ENCODE data around the gene LRRTM2.
"Not testable (repeated sequence)": the region's sequence is repeated elsewhere in the genome, so short reads cannot be mapped to it uniquely, and the experiment has no call there.

LRRTM2 gene

DNA sequence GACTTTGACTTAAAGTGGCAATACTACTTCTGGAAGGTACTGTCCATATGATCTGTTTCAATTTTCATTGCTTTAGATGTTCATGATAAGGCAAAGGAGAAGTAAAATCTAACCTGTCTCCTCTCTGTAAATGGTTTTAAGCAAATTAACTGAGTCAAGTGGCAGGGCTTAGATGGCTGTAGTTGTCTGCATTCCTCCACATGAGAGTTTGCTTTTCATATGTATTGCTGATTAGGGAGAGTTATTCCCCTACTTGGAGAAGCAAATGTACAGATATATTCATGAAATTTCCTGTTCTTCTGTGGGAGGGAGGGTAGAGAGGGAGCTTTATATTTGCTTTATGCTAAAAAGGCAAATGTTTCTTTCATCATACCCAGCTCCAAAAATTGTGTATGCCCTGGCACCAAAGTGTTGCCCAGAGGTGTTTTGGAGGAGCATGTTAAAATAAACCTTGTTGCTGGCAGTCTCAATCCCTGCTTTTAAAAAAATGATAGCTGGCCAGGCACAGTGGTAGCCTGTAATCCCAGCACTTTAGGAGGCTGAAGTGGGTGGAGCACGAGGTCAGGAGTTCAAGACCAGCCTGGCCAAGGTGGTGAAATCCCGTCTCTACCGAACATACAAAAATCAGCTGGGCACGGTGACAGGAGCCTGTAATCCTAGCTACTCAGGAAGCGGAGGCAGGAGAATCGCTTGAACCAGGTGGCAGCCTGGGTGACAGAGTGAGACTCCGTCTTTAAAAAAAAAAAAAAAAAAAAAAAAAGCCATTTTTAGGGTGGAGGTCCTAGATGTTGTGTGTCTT is 3.5 kb upstream of the LRRTM2 start:
- DNase-seq, result no peak

DNA sequence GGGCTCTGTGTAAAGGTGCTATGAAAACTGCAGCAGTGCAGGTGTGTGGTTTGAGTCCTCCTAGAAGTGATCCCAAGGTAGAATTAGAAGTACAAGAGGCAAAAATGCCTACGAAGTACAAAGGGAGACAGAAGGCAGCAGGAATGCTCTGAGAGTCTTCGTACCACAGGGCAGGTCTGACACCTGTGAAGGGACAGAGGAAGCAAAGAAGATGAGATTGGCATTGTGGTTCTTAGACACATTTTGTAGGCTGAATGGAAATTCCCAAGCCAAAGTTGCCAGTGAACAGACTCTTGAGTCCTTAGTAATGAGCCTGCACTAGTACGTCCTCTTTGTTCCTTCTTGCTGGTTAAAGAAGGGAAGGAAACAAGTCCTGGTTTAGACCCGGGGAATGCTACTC is 1.7 kb upstream of the LRRTM2 start:
- DNase-seq, result no peak

GRCh38 chr5:138875946-138876345 is 811 bp upstream of the LRRTM2 start:
- no peak for DNase-seq

DNA sequence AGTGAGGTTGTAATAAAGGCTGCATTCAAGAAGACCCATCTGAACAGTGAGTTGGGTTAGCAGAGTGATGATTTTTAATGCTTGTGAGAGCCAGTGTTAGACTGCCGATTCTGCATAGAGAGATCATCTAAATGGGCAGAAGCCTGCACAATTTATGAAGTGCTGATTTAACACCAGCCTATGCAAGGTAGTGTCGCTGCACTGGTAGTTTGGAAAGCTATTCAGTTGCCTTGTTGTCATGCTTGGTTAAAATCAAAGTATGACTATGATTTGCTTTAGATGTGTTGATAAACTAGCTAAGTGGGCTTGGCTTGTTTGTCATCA is 379 bp upstream of the LRRTM2 start:
- DNase-seq, result no peak

DNA sequence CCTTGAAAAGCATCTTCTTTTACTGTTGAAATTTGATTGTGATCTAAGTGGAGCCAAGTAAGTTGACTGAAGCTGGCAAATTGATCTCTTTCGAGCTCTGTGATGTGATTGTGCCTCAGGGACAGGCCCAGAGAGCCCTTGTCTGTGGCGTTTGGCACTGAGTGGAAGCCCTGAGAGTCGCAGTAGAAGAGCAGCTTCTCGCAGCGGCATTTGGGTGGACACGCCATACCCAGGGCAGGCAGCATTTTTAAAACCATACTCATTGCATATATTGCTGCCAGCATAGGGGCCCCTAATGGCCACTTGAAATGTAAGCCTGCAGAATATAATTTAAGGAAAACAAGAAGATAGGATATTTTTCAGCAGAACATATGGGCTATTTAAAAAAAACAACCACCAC is 894 bp downstream of the LRRTM2 start:
- DNase-seq, result no peak

GRCh38 chr5:138873466-138874221 is 1.5 kb downstream of the LRRTM2 start:
- DNase-seq, result no peak

DNA sequence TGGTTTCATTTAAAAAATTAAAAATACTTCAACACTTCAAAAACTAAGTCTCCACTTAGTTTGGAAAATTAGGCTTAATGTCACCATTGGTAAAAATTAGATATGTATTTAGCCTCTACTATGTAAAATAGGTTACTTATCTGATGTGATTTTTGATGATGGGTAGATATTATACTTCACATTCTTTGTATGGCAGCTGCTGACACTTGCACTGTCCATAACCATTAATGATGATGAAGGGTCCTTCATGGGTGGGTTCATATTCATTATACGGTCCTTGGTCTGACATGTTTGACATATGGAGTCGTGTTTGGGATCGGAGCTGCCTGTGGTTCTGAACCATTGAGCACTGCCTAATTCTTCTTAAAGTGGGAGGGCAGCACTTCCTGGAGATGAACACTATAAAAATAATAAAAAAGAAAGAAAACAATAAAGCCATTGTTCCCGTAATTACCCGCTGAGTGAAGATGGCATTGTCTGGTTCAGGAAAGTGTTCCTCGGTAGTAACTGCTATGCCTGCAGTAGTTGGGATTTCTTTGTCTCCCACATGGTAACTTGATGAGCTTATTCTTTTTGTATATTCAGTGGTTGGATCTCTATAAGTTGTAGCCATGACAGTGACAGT is 2.2 kb downstream of the LRRTM2 start:
- no peak for DNase-seq

DNA sequence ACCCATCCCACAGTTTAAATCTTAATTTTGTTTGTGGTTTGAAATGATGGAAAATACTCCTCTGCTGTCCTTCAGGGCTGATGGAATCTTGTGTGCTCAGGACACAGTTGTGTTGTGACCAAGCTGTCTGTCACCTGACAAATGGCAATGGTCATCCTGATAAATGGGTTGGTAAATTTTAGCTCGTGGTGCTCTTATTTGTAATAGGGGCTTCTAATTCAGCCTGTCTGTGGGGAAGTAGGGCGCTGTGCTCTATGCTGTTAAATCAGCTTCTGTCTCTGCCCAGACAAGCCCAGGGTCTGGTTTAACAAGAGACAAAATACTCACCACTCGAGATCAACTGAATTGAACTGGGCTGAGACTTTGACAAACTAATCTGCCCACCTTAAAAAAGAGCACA is 4.5 kb downstream of the LRRTM2 start:
- DNase-seq, result no peak

GRCh38 chr5:138869763-138870500 is 5.2 kb downstream of the LRRTM2 start:
- no peak for DNase-seq

GRCh38 chr5:138869038-138869437 is 6.1 kb downstream of the LRRTM2 start:
- no peak for DNase-seq

GRCh38 chr5:138867011-138867410 is 8.1 kb downstream of the LRRTM2 start:
- no peak for DNase-seq

DNA sequence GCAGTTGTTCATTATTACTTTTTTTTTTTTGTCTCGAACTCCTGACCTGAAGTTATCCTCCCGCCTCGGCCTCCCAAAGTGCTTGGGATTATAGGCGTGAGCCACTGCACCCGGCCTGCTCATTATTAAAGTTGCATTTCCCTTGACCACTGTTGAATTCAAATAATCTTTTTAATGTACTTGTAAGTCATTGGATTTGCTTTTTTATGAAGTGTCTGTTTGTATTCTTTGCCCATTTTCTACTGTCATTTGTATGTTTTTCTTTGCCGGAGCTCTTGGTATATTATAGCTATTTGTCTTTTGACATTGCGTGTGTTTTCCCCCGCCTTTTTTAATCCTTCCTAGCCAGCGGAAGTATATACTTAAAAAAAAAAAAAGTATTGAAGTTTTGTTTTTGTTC is 22.0 kb downstream of the LRRTM2 start:
- DNase-seq, result no peak

DNA sequence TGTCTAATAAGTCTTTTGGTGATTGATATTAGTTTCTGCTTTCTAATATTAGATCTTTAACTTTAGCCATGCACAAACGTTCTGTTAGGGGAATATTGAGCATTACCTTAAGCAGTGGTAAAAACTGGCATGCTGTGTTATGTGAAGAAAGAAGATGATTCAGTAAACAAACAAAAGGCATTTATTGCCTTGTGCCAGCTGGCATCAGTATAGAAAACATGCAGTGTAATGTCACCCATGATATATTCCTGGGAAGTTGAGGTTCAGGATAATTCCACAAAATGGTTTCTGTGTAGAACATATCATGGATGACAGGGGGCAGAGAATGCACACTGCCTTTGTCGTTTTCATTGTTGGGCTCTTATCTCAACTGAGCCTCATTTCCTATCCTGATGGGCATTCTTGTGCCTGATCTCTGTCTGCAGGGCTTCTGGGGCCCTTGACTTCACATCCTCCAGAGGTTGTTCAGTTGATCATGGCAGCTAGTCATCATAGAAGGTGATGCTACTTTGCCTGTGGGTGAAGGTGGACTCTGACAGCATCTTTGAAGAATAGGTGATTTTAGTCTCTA is 24.2 kb downstream of the LRRTM2 start:
- DNase-seq, result no peak

DNA sequence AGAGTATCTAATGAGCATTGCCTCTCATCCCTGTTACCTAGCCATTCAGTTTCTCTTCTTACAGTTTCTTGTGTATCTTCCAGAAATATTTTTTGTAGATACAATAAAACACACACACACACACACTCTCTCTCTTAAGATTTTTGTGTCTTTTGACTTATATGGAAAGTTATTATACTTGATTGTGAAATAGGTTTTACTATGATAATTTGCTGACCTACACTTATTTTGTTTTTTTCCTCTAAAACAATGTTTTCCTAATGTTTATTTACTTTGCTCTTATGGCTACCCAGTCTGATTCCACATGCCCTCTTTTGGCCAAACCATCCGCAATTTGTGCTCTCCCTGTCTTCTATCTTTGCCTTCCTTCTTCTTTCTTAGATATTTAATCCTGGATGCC is 25.3 kb downstream of the LRRTM2 start:
- DNase-seq, result no peak

DNA sequence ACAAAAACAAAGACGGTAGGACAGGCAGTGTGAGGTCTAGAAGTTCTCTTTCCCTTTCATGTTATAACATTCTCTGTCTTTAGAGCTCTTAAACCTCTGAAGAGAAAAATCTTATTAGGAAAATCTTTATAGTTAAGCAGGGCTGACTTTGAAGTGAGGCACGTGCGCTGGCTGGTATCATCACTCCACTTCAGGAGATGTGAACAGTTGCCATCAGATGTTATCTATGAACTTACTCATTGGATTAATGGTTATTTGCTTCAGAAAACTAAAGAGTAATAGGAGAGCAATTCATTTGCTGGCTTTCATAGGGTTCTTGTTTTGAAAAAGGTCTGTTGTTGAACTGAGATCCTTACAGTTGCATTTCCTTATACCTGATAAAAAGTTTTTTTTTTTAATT is 25.7 kb downstream of the LRRTM2 start:
- no peak for DNase-seq

GRCh38 chr5:138844812-138845513 is 30.2 kb downstream of the LRRTM2 start:
- DNase-seq, result no peak

GRCh38 chr5:138844125-138844461 is 31.0 kb downstream of the LRRTM2 start:
- DNase-seq, result no peak

GRCh38 chr5:138843316-138844124 is 31.6 kb downstream of the LRRTM2 start:
- DNase-seq, result no peak

DNA sequence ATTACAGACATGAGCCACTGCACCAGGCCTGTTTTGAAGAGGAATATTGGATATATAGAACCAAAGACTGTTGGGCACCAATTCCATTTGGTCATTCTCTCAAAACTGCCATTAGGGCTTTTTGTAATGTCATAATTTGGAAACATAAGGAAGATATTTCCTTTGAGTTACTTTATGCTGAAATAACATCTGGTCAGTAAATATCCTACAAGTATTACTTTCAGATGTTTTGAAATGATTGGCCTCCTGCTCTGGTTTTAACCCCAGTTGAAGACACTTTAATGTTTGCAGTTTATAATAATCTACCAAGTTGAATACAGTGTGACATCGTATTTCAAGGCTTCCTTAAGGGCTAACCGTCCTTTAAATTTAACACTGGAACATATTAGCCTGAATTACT is 33.6 kb downstream of the LRRTM2 start:
- no peak for DNase-seq

DNA sequence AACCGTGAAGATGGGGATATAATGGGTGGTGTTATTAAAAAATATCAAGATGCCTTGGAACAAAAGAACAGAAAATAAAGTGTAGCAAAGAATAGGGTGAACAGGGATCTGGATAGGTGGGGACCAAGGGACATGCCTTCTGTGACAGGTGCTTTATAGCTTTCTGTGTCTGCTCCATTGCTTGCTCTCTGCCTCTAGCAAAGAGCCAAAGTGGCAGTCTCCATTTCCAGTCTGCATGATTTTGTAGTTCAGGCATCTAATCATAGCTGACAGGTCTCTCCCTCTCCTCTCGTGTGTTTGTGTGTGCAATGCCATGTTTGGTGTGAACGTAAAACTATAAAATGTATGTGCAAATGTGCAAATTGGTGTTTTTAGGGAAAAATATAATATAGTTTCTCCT is 35.0 kb downstream of the LRRTM2 start:
- DNase-seq, result no peak

GRCh38 chr5:138837160-138837559 is 38.0 kb downstream of the LRRTM2 start:
- no peak for DNase-seq

DNA sequence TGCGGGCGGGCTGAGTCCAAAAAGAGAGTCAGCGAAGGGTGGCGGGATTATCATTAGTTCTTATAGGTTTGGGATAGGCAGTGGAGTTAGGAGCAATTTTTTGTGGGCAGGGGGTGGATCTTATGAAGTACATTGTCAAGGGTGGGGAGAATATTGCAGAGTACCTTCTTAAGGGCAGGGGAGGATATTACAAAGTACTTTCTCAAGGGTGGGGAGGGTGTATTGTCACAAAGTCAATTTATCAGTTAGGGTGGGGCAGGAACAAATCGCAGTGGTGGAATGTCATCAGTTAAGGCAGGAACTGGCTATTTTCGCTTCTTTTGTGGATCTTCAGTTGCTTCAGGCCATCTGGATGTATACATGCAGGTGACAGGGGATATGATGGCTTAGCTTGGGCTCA is 40.3 kb downstream of the LRRTM2 start:
- DNase-seq, result not testable (repeated sequence)
